Amygdala (tissue), 56 donors: ENCODE results near the gene TMCC1.
"Not testable (repeated sequence)": the region's sequence is repeated elsewhere in the genome, so short reads cannot be mapped to it uniquely, and the experiment has no call there.

Experiments used
- DNase-seq, 56 donors: peaks; one replicate each; lab custom pipeline; 2025; lab: John Stamatoyannopoulos, UW

The TMCC1 gene

GRCh38 chr3:129893581-129894070, at the start of gene TMCC1:
Gene TMCC1, minus strand, starts transcription at chr3:129893711.
- DNase-seq: peak in 54 of 56 donors; percentile 27 to 87 (median 70)

GRCh38 chr3:129943020-129943419, 49.5 kb upstream of the TMCC1 start:
- no peak for DNase-seq

GRCh38 chr3:129942296-129942695, 48.8 kb upstream of the TMCC1 start:
- DNase-seq: peak in 53 of 56 donors; percentile 5 to 82 (median 40)

GRCh38 chr3:129940086-129940485, 46.6 kb upstream of the TMCC1 start:
- DNase-seq: no peak

- DNase-seq: no peak
Measured at GRCh38 chr3:129938140-129938930, 44.8 kb upstream of the TMCC1 start.

- DNase-seq: no peak
Measured at GRCh38 chr3:129937717-129938116, 44.2 kb upstream of the TMCC1 start.

GRCh38 chr3:129936757-129937156, 43.2 kb upstream of the TMCC1 start:
- peak in 40 of 56 donors; percentile 2 to 79 (median 24) for DNase-seq

GRCh38 chr3:129934234-129935123, 41.0 kb upstream of the TMCC1 start:
- peak in 23 of 56 donors; percentile 2 to 67 (median 9) for DNase-seq

GRCh38 chr3:129933471-129933870, 40.0 kb upstream of the TMCC1 start:
- DNase-seq: no peak

- DNase-seq: no peak
Measured at GRCh38 chr3:129929383-129929782, 35.9 kb upstream of the TMCC1 start.

GRCh38 chr3:129927072-129927471, 33.6 kb upstream of the TMCC1 start:
- no peak for DNase-seq

GRCh38 chr3:129919806-129920205, 26.3 kb upstream of the TMCC1 start:
- no peak for DNase-seq

- DNase-seq: no peak
Measured at GRCh38 chr3:129919357-129919756, 25.8 kb upstream of the TMCC1 start.

- peak in 4 of 56 donors; percentile 0 to 12 (median 8) for DNase-seq
Measured at GRCh38 chr3:129918461-129918860, 24.9 kb upstream of the TMCC1 start.

- no peak for DNase-seq
Measured at GRCh38 chr3:129917423-129918007, 24.0 kb upstream of the TMCC1 start.

GRCh38 chr3:129913618-129914017, 20.1 kb upstream of the TMCC1 start:
- no peak for DNase-seq

- DNase-seq: peak in 1 of 56 donors; percentile 5
Measured at GRCh38 chr3:129911261-129911861, 17.9 kb upstream of the TMCC1 start.

GRCh38 chr3:129909235-129909634, 15.7 kb upstream of the TMCC1 start:
- not testable (repeated sequence) for DNase-seq

- no peak for DNase-seq
Measured at GRCh38 chr3:129908417-129908816, 14.9 kb upstream of the TMCC1 start.

GRCh38 chr3:129901272-129901671, 7.8 kb upstream of the TMCC1 start:
- not testable (repeated sequence) for DNase-seq
